Measurements from ENCODE around the gene TIRAP.

Gene TIRAP

GRCh38 chr11:126337126-126337473 is 54.2 kb downstream of the TIRAP start:
- intact Hi-C loops (cut with DNase I) = no loop called here
- no peak for DNase-seq

GRCh38 chr11:126337474-126338241 is 54.8 kb downstream of the TIRAP start:
- peak in 1 of 42 donors; percentile 15 for DNase-seq
- intact Hi-C loops (cut with DNase I) = no loop called here

GRCh38 chr11:126338346-126339055 is 55.6 kb downstream of the TIRAP start:
- intact Hi-C loops (cut with DNase I) = no loop called here
- DNase-seq = peak in 1 of 42 donors; percentile 18

GRCh38 chr11:126339073-126339862 is 56.4 kb downstream of the TIRAP start:
- no peak for DNase-seq
- intact Hi-C loops (cut with DNase I) = no loop called here

- no peak for DNase-seq
- intact Hi-C loops (cut with DNase I) = no loop called here
These were observed 57.1 kb downstream of the TIRAP start for GRCh38 chr11:126339863-126340434.

GRCh38 chr11:126340960-126341606 is 58.2 kb downstream of the TIRAP start:
- DNase-seq = no peak
- intact Hi-C loops (cut with DNase I) = no loop called here

- DNase-seq = no peak
- intact Hi-C loops (cut with DNase I) = no loop called here
These were observed 58.9 kb downstream of the TIRAP start for GRCh38 chr11:126341760-126342161.

- intact Hi-C loops (cut with DNase I) = no loop called here
- no peak for DNase-seq
These were observed 60.2 kb downstream of the TIRAP start for GRCh38 chr11:126343051-126343450.
